Measurements from ENCODE around the gene GPR89B.
"Not testable (repeated sequence)": the region's sequence is repeated elsewhere in the genome, so short reads cannot be mapped to it uniquely, and the experiment has no call there.

Gene GPR89B

GRCh38 chr1:148038462-148039333 is 110.5 kb downstream of the GPR89B start:
- H3K9ac ChIP-seq = peak overlapping the region; percentile 76
- H2AFZ ChIP-seq (ENCODE audit: low read depth) = peak overlapping the region; percentile 62
- H3K4me2 ChIP-seq = peak overlapping the region; percentile 46; the same call in 1 of the 2 replicates

More at GRCh38 chr1:148038462-148039333, 110.5 kb downstream of the GPR89B start:
- not testable (repeated sequence) for H3K79me2 ChIP-seq (ENCODE audit: insufficient read depth, low read depth); H3K4me1 ChIP-seq (ENCODE audit: low read depth, poor library complexity, severe bottlenecking); H3K36me3 ChIP-seq (ENCODE audit: insufficient read depth); H4K20me1 ChIP-seq (ENCODE audit: insufficient read depth); H3K27me3 ChIP-seq (ENCODE audit: insufficient read depth, low read depth)
- H3K4me3 ChIP-seq (IDR thresholded peaks at IDR 0.05; ENCODE audit: insufficient read depth, low read depth, low read length) = peak overlapping the region; percentile 42
- H3K27ac ChIP-seq = peak overlapping the region; percentile 69
